Measurements from ENCODE around the gene EFCAB9. TPM values are rescaled to one million over a fixed set of nuclear protein-coding genes. Genes with fewer than 3 reads are reported as not detected.

The EFCAB9 gene
- not detected in 3 replicates for total RNA-seq (2021)
- Bru-seq, nascent RNA, result percentile 5 among the genes with signal in this experiment
- long read RNA-seq, experiment 1, result 0 reads
- long read RNA-seq, experiment 2, result 0 reads
- long read RNA-seq, experiment 3, result 0 reads

- peaks cover 5% of the 10 kb centered on the region for H3K4me1 Mint-ChIP-seq
- ChIA-PET POLR2A (no interaction called here), CTCF (no interaction called here)
- no peak for DNase-seq (ENCODE audit: low spot score)
- ATAC-seq, result no peak
- peaks cover 10% of the 10 kb centered on the region for H3K9me3 Mint-ChIP-seq
- TF ChIP-seq ELF4 (CRISPR knock-in tag; IDR thresholded peaks at IDR 0.05; ENCODE audit: low read depth) (no peak), MYBL2 (CRISPR knock-in tag; IDR thresholded peaks at IDR 0.05) (no peak), ZNF423 (CRISPR knock-in tag; IDR thresholded peaks at IDR 0.05) (no peak), ZNF396 (CRISPR knock-in tag; IDR thresholded peaks at IDR 0.05; ENCODE audit: borderline replicate concordance) (no peak), NFE2L1 (CRISPR knock-in tag; IDR thresholded peaks at IDR 0.05) (no peak)
- TF ChIP-seq, protein P1, sequence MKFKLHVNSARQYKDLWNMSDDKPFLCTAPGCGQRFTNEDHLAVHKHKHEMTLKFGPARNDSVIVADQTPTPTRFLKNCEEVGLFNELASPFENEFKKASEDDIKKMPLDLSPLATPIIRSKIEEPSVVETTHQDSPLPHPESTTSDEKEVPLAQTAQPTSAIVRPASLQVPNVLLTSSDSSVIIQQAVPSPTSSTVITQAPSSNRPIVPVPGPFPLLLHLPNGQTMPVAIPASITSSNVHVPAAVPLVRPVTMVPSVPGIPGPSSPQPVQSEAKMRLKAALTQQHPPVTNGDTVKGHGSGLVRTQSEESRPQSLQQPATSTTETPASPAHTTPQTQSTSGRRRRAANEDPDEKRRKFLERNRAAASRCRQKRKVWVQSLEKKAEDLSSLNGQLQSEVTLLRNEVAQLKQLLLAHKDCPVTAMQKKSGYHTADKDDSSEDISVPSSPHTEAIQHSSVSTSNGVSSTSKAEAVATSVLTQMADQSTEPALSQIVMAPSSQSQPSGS (CRISPR knock-in tag; IDR thresholded peaks at IDR 0.05; ENCODE audit: borderline replicate concordance, low read depth), result no peak
- TF ChIP-seq, protein P2, sequence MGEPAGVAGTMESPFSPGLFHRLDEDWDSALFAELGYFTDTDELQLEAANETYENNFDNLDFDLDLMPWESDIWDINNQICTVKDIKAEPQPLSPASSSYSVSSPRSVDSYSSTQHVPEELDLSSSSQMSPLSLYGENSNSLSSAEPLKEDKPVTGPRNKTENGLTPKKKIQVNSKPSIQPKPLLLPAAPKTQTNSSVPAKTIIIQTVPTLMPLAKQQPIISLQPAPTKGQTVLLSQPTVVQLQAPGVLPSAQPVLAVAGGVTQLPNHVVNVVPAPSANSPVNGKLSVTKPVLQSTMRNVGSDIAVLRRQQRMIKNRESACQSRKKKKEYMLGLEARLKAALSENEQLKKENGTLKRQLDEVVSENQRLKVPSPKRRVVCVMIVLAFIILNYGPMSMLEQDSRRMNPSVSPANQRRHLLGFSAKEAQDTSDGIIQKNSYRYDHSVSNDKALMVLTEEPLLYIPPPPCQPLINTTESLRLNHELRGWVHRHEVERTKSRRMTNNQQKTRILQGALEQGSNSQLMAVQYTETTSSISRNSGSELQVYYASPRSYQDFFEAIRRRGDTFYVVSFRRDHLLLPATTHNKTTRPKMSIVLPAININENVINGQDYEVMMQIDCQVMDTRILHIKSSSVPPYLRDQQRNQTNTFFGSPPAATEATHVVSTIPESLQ (CRISPR knock-in tag; IDR thresholded peaks at IDR 0.05), result no peak
- peaks cover 12% of the 10 kb centered on the region for H3K27me3 Mint-ChIP-seq (ENCODE audit: low read depth)
- no peak within 1 kb of the TSS for H3K4me3 Mint-ChIP-seq
- H3K27ac Mint-ChIP-seq, result no peak within 1 kb of the TSS
- H3K36me3 Mint-ChIP-seq, result no peaks in the 10 kb centered on the region
Observed at GRCh38 chr5:172193872-172194271, at the start of gene EFCAB9. Gene EFCAB9 (plus strand): TSS chr5:172194172. CDS start chr5:172194173, 1 bp downstream.

- H3K27ac Mint-ChIP-seq, result no peak overlapping the region
- ATAC-seq, result no peak
- TF ChIP-seq KAT7 (CRISPR knock-in tag; IDR thresholded peaks at IDR 0.05; ENCODE audit: borderline replicate concordance), result no peak
- H3K36me3 Mint-ChIP-seq, result no peaks in the 10 kb centered on the region
- H3K9me3 Mint-ChIP-seq, result no peaks in the 10 kb centered on the region; the same call in 1 of the 2 replicates
- no peaks in the 10 kb centered on the region for H3K27me3 Mint-ChIP-seq (ENCODE audit: low read depth)
- H3K4me1 Mint-ChIP-seq, result peaks cover 14% of the 10 kb centered on the region
- ChIA-PET POLR2A (no interaction called here), CTCF (interaction anchor here (0.6 to 1.8 kb wide), 3 partner anchors 21 to 160 kb away, joined by 3 to 4 read pairs (median 4); no protein-coding TSS in a partner anchor)
- H3K4me3 Mint-ChIP-seq, result no peak overlapping the region
- DNase-seq (ENCODE audit: low spot score), result no peak
Observed at GRCh38 chr5:172144291-172144815, 49.6 kb upstream of the EFCAB9 start.

- DNase-seq (ENCODE audit: low spot score), result no peak
- Mint-ChIP-seq H3K4me1 (peaks cover 14% of the 10 kb centered on the region), H3K27me3 (ENCODE audit: low read depth) (no peaks in the 10 kb centered on the region), H3K9me3 (no peaks in the 10 kb centered on the region), H3K36me3 (no peaks in the 10 kb centered on the region), H3K4me3 (no peak overlapping the region), H3K27ac (no peak overlapping the region; the same call in 1 of the 2 replicates)
- ChIA-PET POLR2A (no interaction called here), CTCF (interaction anchor here (0.7 to 1.8 kb wide), 2 partner anchors 22 to 44 kb away, joined by 3 to 4 read pairs; no protein-coding TSS in a partner anchor)
- ATAC-seq, result no peak
- no peak for TF ChIP-seq JUN (CRISPR knock-in tag; IDR thresholded peaks at IDR 0.05)
- TF ChIP-seq CREB1 (CRISPR knock-in tag; IDR thresholded peaks at IDR 0.05), result no peak
- no peak for TF ChIP-seq FOXK1 (CRISPR knock-in tag; IDR thresholded peaks at IDR 0.05)
- TF ChIP-seq, protein P3, sequence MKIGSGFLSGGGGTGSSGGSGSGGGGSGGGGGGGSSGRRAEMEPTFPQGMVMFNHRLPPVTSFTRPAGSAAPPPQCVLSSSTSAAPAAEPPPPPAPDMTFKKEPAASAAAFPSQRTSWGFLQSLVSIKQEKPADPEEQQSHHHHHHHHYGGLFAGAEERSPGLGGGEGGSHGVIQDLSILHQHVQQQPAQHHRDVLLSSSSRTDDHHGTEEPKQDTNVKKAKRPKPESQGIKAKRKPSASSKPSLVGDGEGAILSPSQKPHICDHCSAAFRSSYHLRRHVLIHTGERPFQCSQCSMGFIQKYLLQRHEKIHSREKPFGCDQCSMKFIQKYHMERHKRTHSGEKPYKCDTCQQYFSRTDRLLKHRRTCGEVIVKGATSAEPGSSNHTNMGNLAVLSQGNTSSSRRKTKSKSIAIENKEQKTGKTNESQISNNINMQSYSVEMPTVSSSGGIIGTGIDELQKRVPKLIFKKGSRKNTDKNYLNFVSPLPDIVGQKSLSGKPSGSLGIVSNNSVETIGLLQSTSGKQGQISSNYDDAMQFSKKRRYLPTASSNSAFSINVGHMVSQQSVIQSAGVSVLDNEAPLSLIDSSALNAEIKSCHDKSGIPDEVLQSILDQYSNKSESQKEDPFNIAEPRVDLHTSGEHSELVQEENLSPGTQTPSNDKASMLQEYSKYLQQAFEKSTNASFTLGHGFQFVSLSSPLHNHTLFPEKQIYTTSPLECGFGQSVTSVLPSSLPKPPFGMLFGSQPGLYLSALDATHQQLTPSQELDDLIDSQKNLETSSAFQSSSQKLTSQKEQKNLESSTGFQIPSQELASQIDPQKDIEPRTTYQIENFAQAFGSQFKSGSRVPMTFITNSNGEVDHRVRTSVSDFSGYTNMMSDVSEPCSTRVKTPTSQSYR (CRISPR knock-in tag; IDR thresholded peaks at IDR 0.05), result no peak
- no peak for TF ChIP-seq RORB (CRISPR knock-in tag; IDR thresholded peaks at IDR 0.05)
- TF ChIP-seq ZNF396 (CRISPR knock-in tag; IDR thresholded peaks at IDR 0.05; ENCODE audit: borderline replicate concordance), result no peak
- no peak for TF ChIP-seq NR3C1 (CRISPR knock-in tag; conservative IDR thresholded peaks at IDR 0.05; ENCODE audit: low read depth)
- no peak for TF ChIP-seq USF2 (CRISPR knock-in tag; IDR thresholded peaks at IDR 0.05)
- TF ChIP-seq HMGA2 (CRISPR knock-in tag; IDR thresholded peaks at IDR 0.05), result no peak
- TF ChIP-seq SMAD3 (CRISPR knock-in tag; IDR thresholded peaks at IDR 0.05; ENCODE audit: borderline replicate concordance), result no peak
- TF ChIP-seq NFYB (CRISPR knock-in tag; conservative IDR thresholded peaks at IDR 0.05; ENCODE audit: low read depth), result no peak
Observed at GRCh38 chr5:172144931-172145869, 48.8 kb upstream of the EFCAB9 start.

Data from WTC11 (cell line).